Stomach (tissue), 4 donors: ENCODE measurements around the gene MPHOSPH8.

Experiments used
- EP300 ChIP-seq: sonication (generic); formaldehyde crosslinking; IDR thresholded peaks from one replicate; pipeline ENCODE4 v1.6.1; 2017; ENCODE audit warnings: antibody characterized with exemption
- POLR2A ChIP-seq, 4 donors: fragments of 450-650 bp; IDR thresholded peaks; one replicate each; pipeline ENCODE4 v1.6.1; 2016; ENCODE audit warnings: antibody characterized with exemption in 4 of 4, control low read depth in 2 of 4, mild to moderate bottlenecking in 1 of 4, moderate library complexity in 1 of 4
- POLR2AphosphoS5 ChIP-seq, 3 donors: sonication (generic); formaldehyde crosslinking; IDR thresholded peaks; one replicate each; pipeline ENCODE4 v1.6.1; 2016; ENCODE audit warnings: antibody characterized with exemption in 3 of 3
- TF ChIP-seq, protein P1 (sequence below), 7 experiments: fragments of 450-650 bp in 4 of 7; fragments of 200-600 bp in 3 of 7; sonication (generic) in 3 of 7; IDR thresholded peaks; one replicate each; pipeline ENCODE4 v1.5.1; 2016 to 2019; ENCODE audit warnings: antibody characterized with exemption in 7 of 7, control low read depth in 2 of 7, mild to moderate bottlenecking in 1 of 7

DNA sequence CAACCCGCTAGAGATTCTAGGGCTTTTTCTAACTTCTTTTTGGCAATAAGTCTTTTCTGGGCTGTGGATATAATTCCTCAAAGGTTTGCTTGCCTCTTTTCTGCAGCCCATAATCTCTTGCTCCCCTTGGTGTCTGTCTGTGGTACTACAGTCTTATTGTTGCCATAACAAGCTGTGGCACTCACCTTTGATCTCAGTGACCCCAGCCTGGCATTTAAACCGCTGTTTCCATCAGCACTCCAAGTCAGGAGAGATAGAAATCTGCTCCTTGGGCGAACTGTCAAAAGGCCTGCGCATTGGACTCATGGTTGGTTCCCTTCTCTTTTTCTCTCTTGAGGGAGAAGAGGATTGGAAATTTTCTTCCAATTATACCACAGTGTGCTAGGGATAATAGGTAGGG, 14.5 kb upstream of the MPHOSPH8 start:
- TF ChIP-seq, protein P1, sequence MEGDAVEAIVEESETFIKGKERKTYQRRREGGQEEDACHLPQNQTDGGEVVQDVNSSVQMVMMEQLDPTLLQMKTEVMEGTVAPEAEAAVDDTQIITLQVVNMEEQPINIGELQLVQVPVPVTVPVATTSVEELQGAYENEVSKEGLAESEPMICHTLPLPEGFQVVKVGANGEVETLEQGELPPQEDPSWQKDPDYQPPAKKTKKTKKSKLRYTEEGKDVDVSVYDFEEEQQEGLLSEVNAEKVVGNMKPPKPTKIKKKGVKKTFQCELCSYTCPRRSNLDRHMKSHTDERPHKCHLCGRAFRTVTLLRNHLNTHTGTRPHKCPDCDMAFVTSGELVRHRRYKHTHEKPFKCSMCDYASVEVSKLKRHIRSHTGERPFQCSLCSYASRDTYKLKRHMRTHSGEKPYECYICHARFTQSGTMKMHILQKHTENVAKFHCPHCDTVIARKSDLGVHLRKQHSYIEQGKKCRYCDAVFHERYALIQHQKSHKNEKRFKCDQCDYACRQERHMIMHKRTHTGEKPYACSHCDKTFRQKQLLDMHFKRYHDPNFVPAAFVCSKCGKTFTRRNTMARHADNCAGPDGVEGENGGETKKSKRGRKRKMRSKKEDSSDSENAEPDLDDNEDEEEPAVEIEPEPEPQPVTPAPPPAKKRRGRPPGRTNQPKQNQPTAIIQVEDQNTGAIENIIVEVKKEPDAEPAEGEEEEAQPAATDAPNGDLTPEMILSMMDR (IDR thresholded peaks at IDR 0.05), result peak in 4 of 7 experiments; percentile 8 to 40 (median 26)
- TF ChIP-seq POLR2A (IDR thresholded peaks at IDR 0.05) (no peak), POLR2AphosphoS5 (IDR thresholded peaks at IDR 0.05) (no peak), EP300 (no peak)
